Measurements from ENCODE around the gene FGD4. TPM values are rescaled to one million over a fixed set of nuclear protein-coding genes. Genes with fewer than 3 reads are reported as not detected.

The FGD4 gene
- total and polyA plus RNA-seq, 9 of the 15 experiments (the other 6 are each of a cell fraction or from before 2014, with no cell fraction given): 0.05 to 0.51 (median 0.27) TPM

- Histone ChIP-seq H3K79me2 (ENCODE audit: control insufficient read depth, insufficient read depth, low read length) (no peaks in the 10 kb centered on the region), H3K4me3 (no peak overlapping the region), H3K9ac (ENCODE audit: insufficient read depth in 1 of 2, low read depth in 2 of 2, low read length in 2 of 2) (no peak overlapping the region), H3K4me1 (replicated peaks in 1 of 2; ENCODE audit: control insufficient read depth in 2 of 2, insufficient read depth in 2 of 2, low read length in 2 of 2) (0 out of 5 replicates have a peak, but pooled peaks cover 0 to 4% of the 10 kb centered on the region in 2 experiments), H3K9me3 (replicated peaks; ENCODE audit: control insufficient read depth, insufficient read depth, low read depth, low read length) (no peaks in the 10 kb centered on the region), H3K27me3 (ENCODE audit: control insufficient read depth in 2 of 2, insufficient read depth in 2 of 2, low read length in 2 of 2) (no peaks in the 10 kb centered on the region; a peak in 1 of 5 replicates), H3K36me3 (ENCODE audit: control insufficient read depth, insufficient read depth, low read length) (no peaks in the 10 kb centered on the region), H2AFZ (ENCODE audit: low read depth, low read length) (no peak overlapping the region), H3K4me2 (ENCODE audit: insufficient read depth, low read length) (no peak overlapping the region), H3K9me1 (ENCODE audit: control insufficient read depth, insufficient read depth, low read length) (no peaks in the 10 kb centered on the region), H3K27ac (ENCODE audit: extremely low read depth, low read depth, low read length) (no peak overlapping the region), H4K20me1 (replicated peaks; ENCODE audit: control insufficient read depth, insufficient read depth, low read length) (no peaks in the 10 kb centered on the region)
- FAIRE-seq (no peak), DNase-seq (ENCODE audit: extremely low read depth in 1 of 4, low spot score in 3 of 4) (no peak), ATAC-seq (no peak)
- in situ Hi-C loops (cut with MboI): loop anchor here (10.0 kb wide), 1 partner anchor 1574 kb away; the partner anchor contains the start of gene ALG10
- WGBS (ENCODE audit: insufficient coverage, low coverage, missing lambda C conversion rate): 6% methylated on average over 2 of the region's 2 CpGs
- BruUV-seq (replicated peaks): no TSS peak
- POLR2A ChIA-PET: no interaction called here
- CTCF ChIA-PET (ENCODE audit: low intra/inter-chr PET ratio): interaction anchor here (0.7 kb wide), 1 partner anchor 256 kb away, joined by 6 read pairs; no protein-coding TSS in a partner anchor
- TF ChIP-seq MBD2 (IDR thresholded peaks at IDR 0.05; ENCODE audit: borderline replicate concordance, low read depth) (no peak), ZNF436 (CRISPR knock-in tag; IDR thresholded peaks at IDR 0.05) (no peak), CBFA2T2 (conservative IDR thresholded peaks at IDR 0.05) (no peak)
- TF ChIP-seq, protein P1, sequence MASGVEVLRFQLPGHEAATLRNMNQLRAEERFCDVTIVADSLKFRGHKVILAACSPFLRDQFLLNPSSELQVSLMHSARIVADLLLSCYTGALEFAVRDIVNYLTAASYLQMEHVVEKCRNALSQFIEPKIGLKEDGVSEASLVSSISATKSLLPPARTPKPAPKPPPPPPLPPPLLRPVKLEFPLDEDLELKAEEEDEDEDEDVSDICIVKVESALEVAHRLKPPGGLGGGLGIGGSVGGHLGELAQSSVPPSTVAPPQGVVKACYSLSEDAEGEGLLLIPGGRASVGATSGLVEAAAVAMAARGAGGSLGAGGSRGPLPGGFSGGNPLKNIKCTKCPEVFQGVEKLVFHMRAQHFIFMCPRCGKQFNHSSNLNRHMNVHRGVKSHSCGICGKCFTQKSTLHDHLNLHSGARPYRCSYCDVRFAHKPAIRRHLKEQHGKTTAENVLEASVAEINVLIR (CRISPR knock-in tag; IDR thresholded peaks at IDR 0.05): no peak
- intact Hi-C loops (cut with micrococcal nuclease): loop anchor here (10.0 kb wide), 1 partner anchor 1574 kb away; the partner anchor contains the start of gene ALG10
These were observed 51.0 kb downstream of the FGD4 start for GRCh38 chr12:32450363-32450762.

GRCh38 chr12:32450768-32451167, 51.4 kb downstream of the FGD4 start:
- no peaks in the 10 kb centered on the region for H3K9me1 ChIP-seq (ENCODE audit: control insufficient read depth, insufficient read depth, low read length)
- H3K79me2 ChIP-seq (ENCODE audit: control insufficient read depth, insufficient read depth, low read length): no peaks in the 10 kb centered on the region
- ChIA-PET POLR2A (no interaction called here), CTCF (ENCODE audit: low intra/inter-chr PET ratio) (no interaction called here)
- DNase-seq (ENCODE audit: extremely low read depth in 1 of 4, low spot score in 3 of 4) (no peak), ATAC-seq (0 out of 3 replicates have a peak, but pooled peaks have one; percentile 37), FAIRE-seq (no peak)
- no peaks in the 10 kb centered on the region for H3K36me3 ChIP-seq (ENCODE audit: control insufficient read depth, insufficient read depth, low read length)
- no peaks in the 10 kb centered on the region for H3K9me3 ChIP-seq (replicated peaks; ENCODE audit: control insufficient read depth, insufficient read depth, low read depth, low read length)
- WGBS (ENCODE audit: insufficient coverage, low coverage, missing lambda C conversion rate): 6% methylated on average over 1 of the region's 1 CpG
- no TSS peak for BruUV-seq (replicated peaks)
- TF ChIP-seq CHD4 (IDR thresholded peaks at IDR 0.05; ENCODE audit: insufficient read depth, insufficient replicate concordance, low read depth, low read length, poor library complexity, severe bottlenecking): no peak
- TF ChIP-seq, protein P2, sequence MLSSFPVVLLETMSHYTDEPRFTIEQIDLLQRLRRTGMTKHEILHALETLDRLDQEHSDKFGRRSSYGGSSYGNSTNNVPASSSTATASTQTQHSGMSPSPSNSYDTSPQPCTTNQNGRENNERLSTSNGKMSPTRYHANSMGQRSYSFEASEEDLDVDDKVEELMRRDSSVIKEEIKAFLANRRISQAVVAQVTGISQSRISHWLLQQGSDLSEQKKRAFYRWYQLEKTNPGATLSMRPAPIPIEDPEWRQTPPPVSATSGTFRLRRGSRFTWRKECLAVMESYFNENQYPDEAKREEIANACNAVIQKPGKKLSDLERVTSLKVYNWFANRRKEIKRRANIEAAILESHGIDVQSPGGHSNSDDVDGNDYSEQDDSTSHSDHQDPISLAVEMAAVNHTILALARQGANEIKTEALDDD (IDR thresholded peaks at IDR 0.05): 0 out of 2 replicates have a peak, but pooled peaks have one; percentile 31
- TF ChIP-seq ZSCAN29 (IDR thresholded peaks at IDR 0.05): no peak
- intact Hi-C loops (cut with micrococcal nuclease) (loop anchor here (10.0 kb wide), 1 partner anchor 1574 kb away; the partner anchor contains the start of gene ALG10), in situ Hi-C loops (cut with MboI) (loop anchor here (10.0 kb wide), 1 partner anchor 1574 kb away; the partner anchor contains the start of gene ALG10)
- no peaks in the 10 kb centered on the region for H4K20me1 ChIP-seq (replicated peaks; ENCODE audit: control insufficient read depth, insufficient read depth, low read length)
- no peak overlapping the region for H2AFZ ChIP-seq (ENCODE audit: low read depth, low read length)
- H3K4me2 ChIP-seq (ENCODE audit: insufficient read depth, low read length): no peak overlapping the region
- 0 out of 5 replicates have a peak, but pooled peaks cover 0 to 4% of the 10 kb centered on the region in 2 experiments for H3K4me1 ChIP-seq (replicated peaks in 1 of 2; ENCODE audit: control insufficient read depth in 2 of 2, insufficient read depth in 2 of 2, low read length in 2 of 2)
- no peak overlapping the region for H3K27ac ChIP-seq (ENCODE audit: extremely low read depth, low read depth, low read length)
- no peak overlapping the region for H3K9ac ChIP-seq (ENCODE audit: insufficient read depth in 1 of 2, low read depth in 2 of 2, low read length in 2 of 2)
- no peak overlapping the region for H3K4me3 ChIP-seq
- no peaks in the 10 kb centered on the region; a peak in 1 of 5 replicates for H3K27me3 ChIP-seq (ENCODE audit: control insufficient read depth in 2 of 2, insufficient read depth in 2 of 2, low read length in 2 of 2)

Measured in K562 (cell line).